C4-2B (cell line): ENCODE data around the gene LMO7.

ENCODE experiments used
- H3K27ac ChIP-seq: fragments of 450-650 bp; 2 replicates; pipeline ENCODE4 v1.5.1; 2017
- CTCF ChIP-seq: fragments of 450-650 bp; conservative IDR thresholded peaks from 2 replicates; pipeline ENCODE4 v1.5.1; 2017; ENCODE audit warnings: mild to moderate bottlenecking
- ZFX ChIP-seq: fragments of 450-650 bp; IDR thresholded peaks from 2 replicates; pipeline ENCODE4 v1.6.1; 2017

LMO7 gene

DNA sequence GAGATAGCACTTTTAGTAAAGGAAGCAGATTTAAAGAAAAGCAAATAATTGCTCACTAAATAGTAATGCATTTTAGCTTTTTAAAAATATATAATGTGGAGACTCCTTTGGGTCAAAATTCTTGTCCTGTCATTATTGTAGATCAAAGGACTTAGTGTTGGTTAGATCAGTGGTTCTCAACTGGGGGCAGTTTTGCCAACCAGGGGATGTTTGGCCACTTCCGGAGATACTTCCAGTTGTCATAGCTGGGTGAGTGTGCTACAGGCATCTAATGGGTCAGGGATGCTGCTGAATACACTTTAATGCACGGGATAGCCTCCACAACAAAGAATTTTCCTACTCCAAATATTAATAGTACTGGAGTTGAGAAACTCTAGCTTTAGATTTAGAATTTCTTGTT, 126.8 kb downstream of the LMO7 start:
- TF ChIP-seq CTCF (no peak), ZFX (no peak)
- H3K27ac ChIP-seq = no peak overlapping the region

DNA sequence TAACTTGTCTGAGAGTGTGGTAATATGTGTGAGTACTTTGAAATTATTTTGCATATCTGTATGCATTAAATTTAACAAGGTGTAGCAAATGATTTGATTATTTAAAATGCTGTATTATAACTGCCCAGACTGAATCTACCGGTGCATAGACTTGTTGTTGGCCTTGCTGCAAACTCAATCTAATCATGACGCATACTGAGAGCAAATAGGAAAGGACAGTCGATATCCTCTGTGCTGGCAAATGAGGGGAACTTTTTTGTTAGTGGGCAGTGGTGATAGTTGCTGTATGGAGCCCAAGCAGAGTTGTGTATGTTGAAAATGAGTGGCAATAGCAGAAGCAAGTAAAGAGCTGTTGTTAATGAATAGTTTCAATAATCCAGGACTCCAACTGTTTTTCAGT, 127.4 kb downstream of the LMO7 start:
- no peak overlapping the region for H3K27ac ChIP-seq
- TF ChIP-seq CTCF (no peak), ZFX (no peak)

- no peak for TF ChIP-seq ZFX
- TF ChIP-seq CTCF = no peak
These were observed 128.3 kb downstream of the LMO7 start for GRCh38 chr13:75764251-75764925.

DNA sequence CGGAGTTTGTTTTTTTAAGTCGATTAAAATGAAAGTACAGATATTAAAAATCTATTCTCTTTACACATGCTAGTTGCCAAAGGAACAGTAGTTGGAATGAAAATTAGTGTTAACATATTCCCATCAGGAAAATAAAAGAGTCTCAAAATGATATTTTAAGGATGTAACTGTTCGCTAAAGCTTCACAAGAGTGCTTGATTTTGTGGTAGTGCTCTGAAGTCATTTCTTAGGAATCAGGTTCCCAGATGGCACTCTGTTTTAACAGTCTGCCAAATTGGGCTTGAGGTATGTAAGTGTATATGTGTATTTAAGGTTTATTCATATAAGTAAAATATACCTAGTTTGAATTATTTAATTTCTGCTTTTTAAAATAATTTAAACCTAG, 128.8 kb downstream of the LMO7 start:
- H3K27ac ChIP-seq = no peak overlapping the region
- TF ChIP-seq ZFX (no peak), CTCF (no peak)

More at GRCh38 chr13:75764251-75764925, 128.3 kb downstream of the LMO7 start:
- H3K27ac ChIP-seq = no peak overlapping the region

- no peak overlapping the region for H3K27ac ChIP-seq
- TF ChIP-seq CTCF (no peak), ZFX (no peak)
These were observed 130.5 kb downstream of the LMO7 start for GRCh38 chr13:75766636-75767035.

GRCh38 chr13:75769141-75769905, 133.2 kb downstream of the LMO7 start:
- no peak overlapping the region for H3K27ac ChIP-seq

More at GRCh38 chr13:75769141-75769905, 133.2 kb downstream of the LMO7 start:
- TF ChIP-seq CTCF (no peak), ZFX (no peak)
